GM12864 (cell line): ENCODE results near the gene HOXB4.

Experiments
- DNase-seq: peaks from one replicate; pipeline ENCODE4 v3.0.0-alpha.2; 2011; ENCODE audit warnings: low read depth
- H3K4me3 ChIP-seq: 2 replicates; pipeline ENCODE4 v1.5.1; 2011; ENCODE audit warnings: mild to moderate bottlenecking, low read depth, low read length, control low read depth
- CTCF ChIP-seq: IDR thresholded peaks from 2 replicates; pipeline ENCODE4 v1.5.1; 2011; ENCODE audit warnings: low read depth, mild to moderate bottlenecking, moderate library complexity, low read length, control low read depth, inconsistent platforms; ENCODE audit errors: missing control alignments

HOXB4 gene

GRCh38 chr17:48577946-48578615, at the start of gene HOXB4:
TSS of gene HOXB4 (minus strand) at chr17:48578350. CDS start at chr17:48578319, 31 bp downstream.
- TF ChIP-seq CTCF: no peak
- H3K4me3 ChIP-seq: peak within 1 kb of the TSS; percentile 84
- peak; percentile 44 for DNase-seq

GRCh38 chr17:48627118-48627597, 49.0 kb upstream of the HOXB4 start:
- no peak for DNase-seq

GRCh38 chr17:48626245-48627117, 48.3 kb upstream of the HOXB4 start, which contains the start of gene HOXB9:
TSS of gene HOXB9 (minus strand) at chr17:48626358. CDS start at chr17:48626269, 89 bp downstream.
- no peak for DNase-seq
- no peak for TF ChIP-seq CTCF
- peak within 1 kb of the TSS; percentile 47 for H3K4me3 ChIP-seq

More at GRCh38 chr17:48627118-48627597, 49.0 kb upstream of the HOXB4 start:
- no peak for TF ChIP-seq CTCF
- H3K4me3 ChIP-seq: no peak overlapping the region

GRCh38 chr17:48625495-48626244, 47.5 kb upstream of the HOXB4 start:
- peak overlapping the region; percentile 47 for H3K4me3 ChIP-seq
- DNase-seq: no peak
- no peak for TF ChIP-seq CTCF

GRCh38 chr17:48624544-48625494, 46.7 kb upstream of the HOXB4 start:
- no peak for DNase-seq
- peak overlapping the region; percentile 47 for H3K4me3 ChIP-seq
- no peak for TF ChIP-seq CTCF

GRCh38 chr17:48624118-48624517, 46.0 kb upstream of the HOXB4 start:
- DNase-seq: no peak
- no peak overlapping the region for H3K4me3 ChIP-seq
- no peak for TF ChIP-seq CTCF
